HG03103 (cell line): ENCODE data around the gene MRPL16.

ENCODE experiments used
- ATAC-seq: cut with Tn5 transposase; IDR thresholded peaks from one replicate; pipeline ENCODE4 v1.9.1; 2021; ENCODE audit warnings: low read depth; ENCODE audit not compliant: unreplicated experiment

MRPL16 gene

DNA sequence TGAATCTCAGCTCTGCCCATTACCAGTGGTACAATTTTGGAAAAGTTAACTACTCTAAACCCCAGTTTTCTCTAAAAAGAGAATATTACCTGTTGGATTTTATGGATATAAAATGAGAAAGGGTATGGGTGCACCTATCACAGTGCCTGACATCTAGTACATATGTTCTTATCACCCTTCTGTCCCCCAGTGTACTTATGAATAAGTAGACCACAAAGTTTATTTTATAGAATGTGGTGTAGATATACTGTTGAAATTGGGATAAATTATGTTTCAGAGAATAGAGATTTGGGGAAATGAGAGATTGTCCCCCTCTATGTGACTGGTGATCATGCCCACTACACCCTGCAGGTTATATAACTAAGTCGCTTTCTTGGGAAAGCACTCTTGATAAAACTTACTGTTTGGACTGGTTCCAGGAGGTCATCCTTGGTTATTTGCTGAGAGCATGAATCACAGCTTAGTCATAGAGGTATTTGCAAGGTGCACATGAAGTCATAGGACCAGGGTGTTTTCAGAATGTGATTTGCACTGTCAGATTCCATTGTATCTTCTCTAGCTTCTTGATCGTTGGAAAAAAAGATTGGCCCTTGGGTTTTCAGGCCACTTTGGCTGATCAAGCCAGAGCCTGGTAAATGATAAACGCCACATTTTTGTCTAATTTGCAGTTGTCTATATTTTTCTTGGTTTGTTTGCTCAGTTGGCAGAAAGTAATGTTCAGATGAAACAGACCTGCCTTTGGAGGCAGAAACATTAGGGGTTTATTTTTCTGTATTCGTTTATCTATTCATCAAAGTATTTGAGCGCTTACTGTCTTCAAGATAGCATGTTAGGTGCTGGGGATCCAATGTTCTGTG, 34.1 kb downstream of the MRPL16 start:
- no peak for ATAC-seq

DNA sequence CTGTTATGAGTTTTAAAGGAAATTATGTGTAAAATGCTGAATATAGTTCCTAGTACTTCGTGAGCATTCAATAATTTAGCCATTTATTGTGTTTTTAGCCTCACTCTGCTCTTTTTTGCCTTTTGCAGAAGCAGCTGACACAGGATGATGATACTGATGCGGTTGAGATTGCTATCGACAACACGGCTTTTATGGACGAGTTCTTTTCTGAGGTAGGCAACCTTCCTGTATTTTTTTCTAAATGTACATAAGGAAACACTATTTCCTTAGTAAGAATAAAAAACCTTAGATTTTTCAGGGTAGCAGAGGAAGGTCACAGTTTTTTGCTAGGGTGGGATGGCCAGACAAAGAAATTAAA, 37.5 kb downstream of the MRPL16 start:
- ATAC-seq, result no peak

DNA sequence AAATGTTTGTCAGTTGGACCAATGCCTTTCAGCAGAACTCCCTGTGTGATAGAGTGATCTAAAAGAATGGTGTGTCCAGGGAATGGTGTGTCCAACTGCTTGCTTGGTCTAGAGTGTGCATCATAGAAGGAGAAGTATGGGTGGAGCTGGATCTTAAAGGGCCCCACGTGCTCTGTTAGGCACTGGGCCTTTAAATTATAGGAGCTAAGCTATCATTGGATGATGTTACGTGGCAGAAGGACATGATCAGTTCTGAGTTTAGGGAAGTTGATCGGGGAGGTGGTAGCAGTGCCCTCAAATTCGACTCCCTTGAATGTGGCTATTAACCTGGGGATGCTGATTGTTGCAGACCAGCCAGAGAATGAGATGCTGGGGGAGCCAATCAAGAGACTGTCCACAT, 39.0 kb downstream of the MRPL16 start:
- no peak for ATAC-seq

DNA sequence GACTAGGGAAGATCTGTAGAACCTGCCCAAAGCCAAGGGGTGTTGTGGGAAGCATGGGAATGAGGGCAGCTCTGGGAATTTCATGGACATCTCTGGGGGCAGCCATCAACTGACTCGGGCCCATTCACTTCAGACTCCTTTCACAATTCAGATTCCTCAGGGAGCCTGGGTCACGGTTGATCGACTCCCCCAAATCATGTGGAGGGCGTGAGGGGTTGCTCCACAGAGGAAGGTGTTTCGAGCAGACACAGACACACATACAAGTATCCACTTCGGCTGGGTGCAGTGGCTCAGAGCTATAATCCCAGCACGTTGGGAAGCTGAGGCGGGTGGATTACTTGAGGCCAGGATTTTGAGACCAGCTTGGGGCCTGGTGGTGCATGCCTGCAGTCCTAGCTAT, 39.7 kb downstream of the MRPL16 start:
- no peak for ATAC-seq

DNA sequence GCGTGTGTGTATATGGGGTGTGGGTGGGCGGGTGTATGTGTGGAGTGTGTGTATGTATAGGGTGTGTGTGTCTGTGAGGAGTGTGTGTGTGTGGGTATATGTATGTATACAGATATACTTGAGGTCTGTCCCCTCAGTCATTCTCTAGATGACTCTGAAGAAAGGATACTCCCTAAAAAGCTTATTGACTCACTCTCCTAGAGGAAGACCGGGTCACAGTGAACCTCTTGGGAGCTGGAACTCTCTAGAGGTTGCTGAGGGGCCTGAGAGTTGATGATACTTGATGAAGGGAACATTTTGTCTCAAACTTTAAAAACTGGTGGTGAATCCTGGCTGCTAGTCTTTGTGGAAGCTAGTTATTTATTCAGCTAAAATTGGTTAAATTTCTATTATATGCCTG, 40.3 kb downstream of the MRPL16 start:
- ATAC-seq, result no peak

DNA sequence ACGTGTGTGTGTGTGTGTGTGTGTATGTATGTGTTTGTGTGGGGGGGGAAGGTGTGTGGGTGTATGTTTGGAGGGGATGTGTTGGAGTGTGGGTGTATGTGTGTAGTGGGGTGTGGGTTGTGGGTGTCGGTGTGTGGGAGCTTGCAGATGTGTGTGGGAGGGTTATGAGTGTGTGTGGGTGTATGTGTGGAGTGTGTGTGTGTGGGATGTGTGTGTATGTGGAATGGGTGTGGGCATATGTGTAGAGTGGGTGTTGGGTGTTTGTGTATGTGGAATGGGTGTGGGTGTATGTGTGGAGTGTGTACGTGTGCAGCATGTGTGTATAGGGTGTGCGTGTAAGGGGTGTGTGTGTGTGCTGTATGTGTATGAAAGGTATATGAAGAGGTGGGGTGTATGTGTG, 40.8 kb downstream of the MRPL16 start:
- no peak for ATAC-seq

DNA sequence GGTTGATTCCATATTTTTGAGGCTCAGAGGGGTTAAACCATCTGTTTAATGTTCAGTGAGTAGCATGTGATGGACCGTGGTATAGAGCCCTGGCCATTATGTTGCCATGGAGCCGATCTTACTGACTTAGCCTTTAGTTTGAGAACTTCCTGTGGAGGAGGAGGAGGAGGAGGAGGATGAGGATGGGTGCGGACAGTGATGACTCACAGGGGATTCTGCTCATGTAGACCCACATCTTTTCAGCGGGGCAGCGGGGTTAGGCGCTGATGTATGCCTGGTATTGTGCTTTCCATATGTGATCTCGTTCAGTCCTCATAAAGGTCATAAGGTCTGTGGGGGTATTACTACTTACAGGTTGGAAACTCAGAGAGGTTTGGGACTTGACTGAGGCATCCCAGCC, 41.5 kb downstream of the MRPL16 start:
- ATAC-seq, result no peak

DNA sequence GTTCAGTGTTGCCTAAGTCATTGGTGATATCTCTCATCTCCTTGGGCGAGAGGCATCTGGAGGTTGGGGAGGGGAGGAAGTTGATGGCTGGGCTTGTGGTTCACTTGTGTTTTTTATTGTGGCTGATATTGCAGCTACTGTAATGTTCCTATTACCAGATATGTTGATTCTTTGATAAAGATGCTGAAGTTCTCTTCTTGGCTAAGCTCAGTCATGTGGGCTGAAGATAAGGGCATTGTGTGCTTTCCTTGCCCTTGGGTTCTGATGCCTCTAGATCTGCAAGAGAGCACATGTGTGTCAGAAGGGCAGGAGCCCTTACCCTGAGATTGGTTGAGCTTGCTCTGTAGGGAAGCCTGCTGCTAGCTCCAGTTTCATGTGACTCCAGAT, 43.4 kb downstream of the MRPL16 start:
- ATAC-seq, result no peak

DNA sequence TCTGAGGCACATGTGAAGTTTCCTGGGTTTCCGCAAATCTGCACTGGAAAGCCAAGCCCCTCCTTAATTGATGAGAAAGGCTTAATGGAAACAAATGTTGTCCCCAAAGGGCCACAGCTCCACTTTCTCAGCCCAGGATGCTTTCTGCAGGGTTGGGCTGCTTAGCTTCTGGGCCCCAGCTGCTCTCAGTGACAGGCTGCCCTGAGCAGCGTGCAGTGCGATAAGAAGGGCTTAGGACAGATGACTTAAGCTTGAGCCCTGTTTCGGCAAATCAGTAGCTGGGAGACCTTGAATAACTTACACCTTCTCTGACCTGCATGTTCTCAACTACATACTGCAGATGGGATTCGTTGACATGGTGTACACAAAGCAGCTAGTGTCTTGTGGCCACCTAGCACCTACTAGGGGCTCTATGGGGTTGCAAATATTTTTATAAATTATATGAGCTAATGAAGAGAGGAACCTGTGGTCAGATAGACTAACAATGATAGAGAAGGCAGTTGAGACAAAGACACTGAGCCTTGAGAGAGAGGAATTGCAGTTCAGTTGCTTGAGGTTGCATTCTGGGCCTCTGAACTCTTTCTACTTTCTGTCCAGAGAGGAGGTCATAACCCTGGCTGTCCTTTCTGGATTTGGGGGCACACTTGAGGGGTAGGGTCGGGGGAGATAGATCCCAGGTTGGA, 43.9 kb downstream of the MRPL16 start:
- no peak for ATAC-seq

DNA sequence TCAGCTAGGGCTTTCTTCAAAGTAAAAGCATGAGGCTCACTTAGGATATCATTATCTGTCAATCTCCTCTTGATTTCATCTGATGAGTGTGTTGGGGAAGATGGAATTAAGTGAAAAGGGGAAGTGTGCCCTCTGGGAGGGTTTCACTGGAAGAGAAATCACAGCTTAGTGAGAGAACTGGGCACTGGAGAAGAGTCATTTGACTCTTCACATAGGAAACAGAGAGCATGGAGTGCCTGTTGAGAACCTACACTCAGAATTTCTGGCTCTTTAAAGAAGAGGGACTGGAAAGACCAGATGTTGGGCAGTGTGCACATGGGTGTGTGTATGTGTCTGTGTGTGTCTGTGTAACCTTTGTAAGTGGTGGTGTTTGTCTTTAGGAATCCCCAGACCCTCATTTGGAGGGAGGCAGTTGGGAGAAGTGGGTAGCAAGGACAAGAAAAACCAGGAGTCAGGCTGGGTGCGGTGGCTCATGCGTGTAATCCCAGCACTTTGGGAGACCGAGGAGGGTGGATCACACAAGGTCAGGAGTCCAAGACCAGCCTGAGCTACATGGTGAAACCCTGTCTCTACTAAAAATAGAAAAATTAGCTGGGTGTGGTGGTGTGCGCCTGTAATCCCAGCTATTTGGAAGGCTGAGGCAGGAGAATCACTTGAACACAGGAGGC, 45.4 kb downstream of the MRPL16 start:
- ATAC-seq, result no peak

DNA sequence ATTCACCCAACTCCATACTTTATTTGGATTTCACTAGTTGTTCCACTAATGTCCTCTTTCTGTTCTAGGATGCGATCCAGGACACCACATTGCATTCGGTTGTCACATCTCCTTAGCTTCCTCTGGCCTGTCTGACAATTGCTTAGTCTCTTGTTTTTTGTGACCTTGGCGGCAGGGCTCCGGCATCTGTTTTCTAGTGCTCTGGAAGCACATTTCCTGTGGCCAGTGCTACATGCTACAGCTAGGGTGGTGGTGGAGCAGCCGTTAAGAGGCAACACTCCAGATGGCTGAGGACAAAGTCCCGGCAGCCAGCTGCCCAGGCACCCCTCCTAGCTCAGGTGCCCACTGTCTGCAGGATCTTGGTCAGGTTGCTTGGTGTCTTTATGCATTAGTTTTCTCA, 48.6 kb downstream of the MRPL16 start:
- no peak for ATAC-seq

DNA sequence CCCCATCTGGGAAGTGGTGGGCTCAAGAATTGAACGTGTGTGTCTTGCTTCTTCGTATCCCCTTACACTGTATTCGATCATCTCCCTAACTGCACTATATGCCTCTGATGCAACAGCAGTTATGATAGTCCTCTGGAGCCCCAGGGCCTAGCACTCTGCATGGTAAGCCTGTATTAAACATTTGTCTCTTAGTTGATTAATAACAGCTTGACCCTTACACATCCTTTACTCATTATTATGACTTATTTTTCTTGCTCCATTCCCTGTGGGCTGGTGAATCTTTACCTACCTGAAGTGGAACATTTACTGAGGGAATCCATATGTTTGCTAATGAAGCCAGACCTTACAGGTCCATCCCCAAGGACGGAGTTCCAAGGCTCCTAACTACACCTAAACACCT, 49.8 kb downstream of the MRPL16 start:
- no peak for ATAC-seq

DNA sequence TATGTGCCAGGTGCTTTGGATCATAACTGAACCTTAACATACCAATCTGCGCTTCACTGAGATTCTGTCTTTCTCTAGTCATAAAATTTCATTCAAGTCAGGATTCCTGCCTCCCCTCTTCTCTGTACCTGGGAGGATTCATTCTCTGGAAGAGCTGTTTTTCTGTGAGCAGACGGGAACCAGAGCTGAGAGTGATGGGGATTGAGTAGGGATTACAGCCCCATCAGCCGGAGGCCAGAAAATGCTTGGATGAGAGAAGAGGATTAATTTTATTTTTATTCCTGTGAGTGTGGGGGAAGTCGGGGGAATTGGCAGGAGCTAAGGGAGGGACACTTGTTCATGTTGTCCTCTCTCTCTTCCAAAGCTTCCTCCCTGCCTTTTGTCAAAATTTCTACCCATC, 50.7 kb downstream of the MRPL16 start:
- no peak for ATAC-seq

DNA sequence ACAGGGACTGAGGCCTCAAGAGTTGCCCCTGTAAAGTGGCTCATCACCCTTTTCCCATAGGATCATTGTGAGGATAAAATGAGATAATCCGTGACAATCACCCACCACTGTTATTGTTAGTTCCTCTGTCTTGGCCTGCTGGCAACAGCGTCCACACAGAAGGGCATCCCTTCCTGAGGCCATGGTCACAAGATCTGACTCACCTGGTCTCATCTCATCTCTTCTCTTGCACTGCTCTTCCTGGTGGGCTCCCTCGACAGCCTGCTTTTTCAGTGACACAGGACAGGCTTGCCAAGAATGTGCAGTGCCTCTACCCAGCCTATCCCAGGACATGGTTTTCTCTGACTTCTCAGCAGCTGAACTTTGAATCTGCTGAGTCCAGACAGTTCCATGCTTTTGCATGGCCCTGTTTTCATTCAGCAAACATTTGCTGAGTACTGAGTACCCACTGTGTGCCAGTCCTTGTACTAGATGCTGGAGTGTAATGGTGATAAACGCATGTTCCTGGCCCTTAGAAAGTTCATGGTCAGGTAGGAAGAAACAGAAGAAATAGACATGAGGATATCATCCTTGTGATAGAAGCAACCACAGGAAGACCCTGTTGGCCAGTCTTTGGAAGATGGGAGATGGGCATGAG, 52.1 kb downstream of the MRPL16 start:
- no peak for ATAC-seq

DNA sequence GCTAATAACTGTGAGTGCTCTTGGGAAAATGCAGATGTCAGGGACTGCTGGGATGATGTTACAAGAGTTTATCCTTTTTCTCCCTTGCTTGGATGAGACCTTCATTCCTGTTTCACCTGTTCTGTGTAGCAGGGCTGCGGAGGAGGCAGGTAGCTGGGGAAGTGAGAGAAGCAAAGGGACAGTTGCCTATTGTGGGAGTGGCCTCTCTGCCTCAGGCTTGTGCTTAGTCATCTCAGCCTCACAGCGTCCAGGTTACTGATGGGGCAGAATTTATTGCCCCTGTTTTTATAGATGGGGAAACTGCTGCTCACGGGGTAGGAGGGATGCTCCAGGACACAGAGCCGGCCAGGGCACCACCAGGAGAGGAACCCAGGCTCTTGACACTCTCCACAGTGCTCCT, 53.7 kb downstream of the MRPL16 start:
- peak; percentile 39 for ATAC-seq

DNA sequence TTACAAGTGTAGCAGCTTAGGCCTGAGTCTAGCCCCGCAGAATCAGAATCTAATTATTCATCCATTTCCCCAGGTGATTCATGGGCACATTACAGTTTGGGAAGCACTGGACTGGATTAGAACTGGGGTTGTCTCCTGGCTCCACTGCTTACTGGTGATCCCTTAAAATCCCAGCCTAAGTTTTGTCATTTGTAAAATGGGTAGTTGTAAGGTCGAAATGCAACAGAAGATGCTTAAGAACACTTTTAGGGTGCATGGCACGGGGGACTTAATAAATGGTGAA, 54.1 kb downstream of the MRPL16 start:
- no peak for ATAC-seq
